OCI-LY7 (cell line): ENCODE measurements around the gene TMCC2.

ENCODE experiments used
- EZH2phosphoT487 ChIP-seq: fragments of 200-600 bp; sonication (generic); IDR thresholded peaks from 2 replicates; pipeline ENCODE4 v1.6.1; 2018; ENCODE audit warnings: low read depth, borderline replicate concordance, mild to moderate bottlenecking, mixed run types, antibody characterized with exemption, low read length, moderate library complexity, mixed read lengths
- TF ChIP-seq, protein P1 (sequence below): fragments of 200-600 bp; sonication (generic); conservative IDR thresholded peaks from 2 replicates; pipeline ENCODE4 v1.5.1; 2014; ENCODE audit warnings: mild to moderate bottlenecking, antibody characterized with exemption, low read length, moderate library complexity, mixed read lengths

DNA sequence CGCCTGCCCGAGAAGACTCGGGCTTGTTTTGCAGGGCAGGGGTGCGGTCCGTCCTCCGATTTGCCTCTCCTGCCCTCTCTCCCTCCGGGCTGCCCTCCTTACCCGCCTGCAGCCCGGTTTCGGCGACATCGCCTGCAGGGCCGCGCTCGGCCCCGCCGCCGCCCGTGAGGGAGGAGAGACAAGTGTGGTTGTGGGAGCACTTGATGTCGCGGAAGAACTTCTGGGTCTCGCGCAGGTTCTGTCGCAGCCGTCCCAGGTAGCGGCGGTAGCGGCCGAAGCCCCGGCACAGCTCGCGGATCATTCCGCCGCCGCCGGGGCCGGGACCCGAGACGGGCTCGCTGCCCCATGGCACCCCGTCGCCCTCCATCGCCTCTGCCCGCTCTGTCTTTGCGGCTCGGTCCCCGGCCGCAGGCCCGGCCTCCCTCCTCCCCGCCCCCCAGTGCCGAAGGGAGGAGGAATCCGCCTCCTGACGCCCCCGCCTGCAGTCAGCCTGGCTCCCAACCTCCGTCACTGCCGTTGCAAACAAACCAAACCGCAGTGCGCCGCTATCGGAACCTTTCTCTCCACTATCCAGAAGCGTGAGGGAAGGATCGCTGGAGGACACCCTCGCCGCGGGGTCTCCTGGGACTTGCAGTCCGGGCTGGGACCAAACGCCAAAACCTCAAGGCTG is 16.4 kb upstream of the TMCC2 start, which contains the start of gene DSTYK:
- TF ChIP-seq, protein P1, sequence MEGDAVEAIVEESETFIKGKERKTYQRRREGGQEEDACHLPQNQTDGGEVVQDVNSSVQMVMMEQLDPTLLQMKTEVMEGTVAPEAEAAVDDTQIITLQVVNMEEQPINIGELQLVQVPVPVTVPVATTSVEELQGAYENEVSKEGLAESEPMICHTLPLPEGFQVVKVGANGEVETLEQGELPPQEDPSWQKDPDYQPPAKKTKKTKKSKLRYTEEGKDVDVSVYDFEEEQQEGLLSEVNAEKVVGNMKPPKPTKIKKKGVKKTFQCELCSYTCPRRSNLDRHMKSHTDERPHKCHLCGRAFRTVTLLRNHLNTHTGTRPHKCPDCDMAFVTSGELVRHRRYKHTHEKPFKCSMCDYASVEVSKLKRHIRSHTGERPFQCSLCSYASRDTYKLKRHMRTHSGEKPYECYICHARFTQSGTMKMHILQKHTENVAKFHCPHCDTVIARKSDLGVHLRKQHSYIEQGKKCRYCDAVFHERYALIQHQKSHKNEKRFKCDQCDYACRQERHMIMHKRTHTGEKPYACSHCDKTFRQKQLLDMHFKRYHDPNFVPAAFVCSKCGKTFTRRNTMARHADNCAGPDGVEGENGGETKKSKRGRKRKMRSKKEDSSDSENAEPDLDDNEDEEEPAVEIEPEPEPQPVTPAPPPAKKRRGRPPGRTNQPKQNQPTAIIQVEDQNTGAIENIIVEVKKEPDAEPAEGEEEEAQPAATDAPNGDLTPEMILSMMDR: no peak
- no peak for TF ChIP-seq EZH2phosphoT487
